HCT116 (cell line): ENCODE results near the gene LAD1. TPM values are rescaled to one million over a fixed set of nuclear protein-coding genes. Genes with fewer than 3 reads are reported as not detected.

Experiments used
- ATAC-seq: fragments of 200-7000 bp; cut with Tn5 transposase; 2 replicates; pipeline ENCODE4 v1.9.1; 2020; ENCODE audit warnings: mild to moderate bottlenecking, moderate library complexity
- BruUV-seq: library from RNA; stranded (reverse); fragments of 400-500 nt; replicated peaks from 2 replicates; lab custom pipeline; 2021; lab: Mats Ljungman, UMichigan
- CTCF ChIA-PET: fragments of 300-600 bp; sonication (Branson Sonifier 250); formaldehyde crosslinking; loops from one replicate; lab custom pipeline; 2021; ENCODE audit warnings: antibody characterized with exemption; lab: Charles Lee
- POLR2A ChIA-PET: fragments of 300-600, 350-600 bp; sonication (Branson Sonifier 250); formaldehyde crosslinking; loops from one replicate; lab custom pipeline; 2021; ENCODE audit warnings: antibody characterized with exemption; lab: Charles Lee
- RAD21 ChIA-PET, 2 experiments: fragments of 300-600 bp; sonication (Branson Sonifier 250); formaldehyde crosslinking; loops; one replicate each; lab custom pipeline; 2023; ENCODE audit warnings: low total read pairs in 2 of 2; ENCODE audit not compliant: uncharacterized antibody in 2 of 2, unreplicated experiment in 2 of 2, low non-redundant PET in 1 of 2; lab: Charles Lee
- DNase-seq: peaks from one replicate; pipeline ENCODE4 v3.0.0-alpha.2; 2010; ENCODE audit warnings: low read depth, low spot score
- H2AFZ ChIP-seq: fragments of 200-600 bp; shearing (Covaris generic), sonication (generic); 2 replicates; pipeline ENCODE4 v1.6.1; 2017; ENCODE audit warnings: low read depth, mixed run types, mixed read lengths, antibody characterized with exemption, low read length; ENCODE audit not compliant: poor library complexity, severe bottlenecking
- H3K27ac ChIP-seq: 2 replicates; pipeline ENCODE4 v1.5.1; 2012; ENCODE audit warnings: low read depth, low read length
- H3K27me3 ChIP-seq: fragments of 200-600 bp; sonication (generic); 2 replicates; pipeline ENCODE4 v1.6.1; 2016; ENCODE audit warnings: mixed run types, low read length, mixed read lengths; ENCODE audit not compliant: insufficient read depth
- H3K36me3 ChIP-seq, 2 experiments: fragments of 200-500 bp in 1 of 2; fragments of 200-600 bp in 1 of 2; sonication (Bioruptor generic) in 1 of 2; sonication (generic) in 1 of 2; 2 replicates each; pipeline versions ENCODE4 v1.5.1 to v1.6.1; 2014 to 2016; ENCODE audit warnings: low read length in 2 of 2, inconsistent platforms in 1 of 2, mixed read lengths in 1 of 2, mixed run types in 1 of 2; ENCODE audit not compliant: insufficient read depth in 2 of 2, control insufficient read depth in 1 of 2
- H3K4me1 ChIP-seq, 2 experiments: fragments of 200-600 bp in 1 of 2; sonication (generic) in 1 of 2; 2 replicates each; pipeline versions ENCODE4 v1.5.1 to v1.6.1; 2012 to 2017; ENCODE audit warnings: low read length in 2 of 2, inconsistent platforms in 1 of 2, mild to moderate bottlenecking in 1 of 2, mixed read lengths in 1 of 2, mixed run types in 1 of 2, moderate library complexity in 1 of 2; ENCODE audit not compliant: insufficient read depth in 2 of 2, control insufficient read depth in 1 of 2
- H3K4me2 ChIP-seq: fragments of 200-600 bp; sonication (generic); 2 replicates; pipeline ENCODE4 v1.6.1; 2017; ENCODE audit warnings: mixed run types, low read length, mixed read lengths
- H3K4me3 ChIP-seq, 2 experiments: fragments of 200-600 bp in 1 of 2; sonication (generic) in 1 of 2; replicated peaks in 1 of 2; 2 replicates each; pipeline ENCODE4 v1.5.1; 2011 to 2016; ENCODE audit warnings: low read length in 2 of 2, control low read depth in 1 of 2, low read depth in 1 of 2, mild to moderate bottlenecking in 1 of 2, mixed read lengths in 1 of 2, mixed run types in 1 of 2
- H3K79me2 ChIP-seq: fragments of 200-600 bp; sonication (generic); 2 replicates; pipeline ENCODE4 v1.6.1; 2017; ENCODE audit warnings: mild to moderate bottlenecking, mixed run types, low read length, moderate library complexity, mixed read lengths; ENCODE audit not compliant: insufficient read depth
- H3K9ac ChIP-seq: fragments of 200-600 bp; sonication (generic); 2 replicates; pipeline ENCODE4 v1.6.1; 2016; ENCODE audit warnings: low read length, mixed read lengths
- H3K9me2 ChIP-seq: fragments of 200-600 bp; sonication (generic), shearing (Covaris generic); 2 replicates; pipeline ENCODE4 v1.6.1; 2017; ENCODE audit warnings: mixed run types, mild to moderate bottlenecking, moderate library complexity; ENCODE audit not compliant: insufficient read depth
- H3K9me3 ChIP-seq, 2 experiments: fragments of 200-500 bp in 1 of 2; fragments of 200-600 bp in 1 of 2; sonication (Bioruptor generic) in 1 of 2; sonication (generic) in 1 of 2; 2 replicates each; pipeline ENCODE4 v1.6.1; 2014 to 2017; ENCODE audit warnings: low read length in 2 of 2, mixed read lengths in 2 of 2, inconsistent platforms in 1 of 2, low read depth in 1 of 2, mild to moderate bottlenecking in 1 of 2, mixed run types in 1 of 2, moderate library complexity in 1 of 2; ENCODE audit not compliant: control insufficient read depth in 1 of 2, insufficient read depth in 1 of 2
- H4K20me1 ChIP-seq: fragments of 200-600 bp; sonication (generic), shearing (Covaris generic); 2 replicates; pipeline ENCODE4 v1.6.1; 2017; ENCODE audit warnings: mixed run types, mild to moderate bottlenecking, moderate library complexity; ENCODE audit not compliant: insufficient read depth
- CTCF ChIP-seq, 3 experiments: fragments of 200-600 bp in 1 of 3; sonication (generic) in 1 of 3; IDR thresholded peaks in 2 of 3; conservative IDR thresholded peaks in 1 of 3; 2 replicates each; pipeline ENCODE4 v1.5.1; 2012 to 2017; ENCODE audit warnings: low read depth in 2 of 3, low read length in 2 of 3, antibody characterized with exemption in 1 of 3, borderline replicate concordance in 1 of 3, control low read depth in 1 of 3, mild to moderate bottlenecking in 1 of 3, mixed read lengths in 1 of 3, mixed run types in 1 of 3, moderate library complexity in 1 of 3; ENCODE audit not compliant: insufficient read depth in 1 of 3
- EZH2phosphoT487 ChIP-seq: fragments of 200-600 bp; IDR thresholded peaks from 2 replicates; pipeline ENCODE4 v1.6.1; 2018; ENCODE audit warnings: antibody characterized with exemption, borderline replicate concordance
- MAX ChIP-seq: IDR thresholded peaks from 2 replicates; pipeline ENCODE4 v1.6.1; 2012
- POLR2AphosphoS5 ChIP-seq: IDR thresholded peaks from 2 replicates; pipeline ENCODE4 v1.6.1; 2011; ENCODE audit warnings: mild to moderate bottlenecking, low read depth, low read length, moderate library complexity
- TCF7L2 ChIP-seq: IDR thresholded peaks from 2 replicates; pipeline ENCODE4 v1.7.0; 2011; ENCODE audit warnings: borderline replicate concordance, inconsistent platforms; ENCODE audit not compliant: insufficient read depth, insufficient read length; ENCODE audit errors: extremely low read depth
- intact Hi-C: fragments of 100-400 bp; cut with micrococcal nuclease; formaldehyde crosslinking; loops from 2 replicates; pipeline ENCODE4 v1.10.0; 2022
- total RNA-seq: library from RNA; stranded (reverse); gene quantifications from one replicate; pipeline ENCODE4 v1.2.1, GENCODE V29; 2021; ENCODE audit not compliant: unreplicated experiment

Gene LAD1
- total RNA-seq, 1 experiment from 2014 or later: 56.1 TPM

- TF ChIP-seq MAX (no peak), TCF7L2 (peak; percentile 30)
- TF ChIP-seq, all 23 proteins: peak for 5
These were observed 415 bp upstream of the LAD1 start (continued) for GRCh38 chr1:201399352-201400126.

- Histone ChIP-seq H3K4me3 (peak overlapping the region; percentile 77 to 98), H3K79me2 (peaks cover 67% of the 10 kb centered on the region), H3K36me3 (peaks cover 0 to 9% of the 10 kb centered on the region in 2 experiments; a peak in 1 of 4 replicates), H3K4me2 (peak overlapping the region; percentile 99), H3K27me3 (no peaks in the 10 kb centered on the region), H3K9ac (peak overlapping the region; percentile 98), H3K9me2 (no peaks in the 10 kb centered on the region), H3K4me1 (peaks cover 30 to 55% of the 10 kb centered on the region in 2 experiments), H2AFZ (no peak overlapping the region), H4K20me1 (no peaks in the 10 kb centered on the region), H3K9me3 (no peaks in the 10 kb centered on the region), H3K27ac (peak overlapping the region; percentile 83)
- no TSS peak for BruUV-seq
- CTCF ChIA-PET: interaction anchor here (1.4 kb wide), 1 partner anchor 10 kb away, joined by 5 read pairs; no protein-coding TSS in a partner anchor
- intact Hi-C loops: no loop called here
- DNase-seq (no peak), ATAC-seq (no peak)
- RAD21 ChIA-PET: no interaction called here
- POLR2A ChIA-PET: interaction anchor here (1.0 kb wide), 1 partner anchor 12 kb away, joined by 3 read pairs; no protein-coding TSS in a partner anchor
- TF ChIP-seq EZH2phosphoT487 (no peak), POLR2AphosphoS5 (no peak), CTCF (IDR thresholded peaks at IDR 0.05 in 2 of 3, conservative IDR thresholded peaks at IDR 0.05 in 1 of 3; ENCODE audit: borderline replicate concordance in 1 of 3, insufficient read depth in 1 of 3, low read depth in 2 of 3, low read length in 2 of 3) (no peak)
These were observed 1.4 kb downstream of the LAD1 start for GRCh38 chr1:201397675-201398074.
